ENCODE results near the gene PANK2.
"Not testable (repeated sequence)": the region's sequence is repeated elsewhere in the genome, so short reads cannot be mapped to it uniquely, and the experiment has no call there.

Gene PANK2

DNA sequence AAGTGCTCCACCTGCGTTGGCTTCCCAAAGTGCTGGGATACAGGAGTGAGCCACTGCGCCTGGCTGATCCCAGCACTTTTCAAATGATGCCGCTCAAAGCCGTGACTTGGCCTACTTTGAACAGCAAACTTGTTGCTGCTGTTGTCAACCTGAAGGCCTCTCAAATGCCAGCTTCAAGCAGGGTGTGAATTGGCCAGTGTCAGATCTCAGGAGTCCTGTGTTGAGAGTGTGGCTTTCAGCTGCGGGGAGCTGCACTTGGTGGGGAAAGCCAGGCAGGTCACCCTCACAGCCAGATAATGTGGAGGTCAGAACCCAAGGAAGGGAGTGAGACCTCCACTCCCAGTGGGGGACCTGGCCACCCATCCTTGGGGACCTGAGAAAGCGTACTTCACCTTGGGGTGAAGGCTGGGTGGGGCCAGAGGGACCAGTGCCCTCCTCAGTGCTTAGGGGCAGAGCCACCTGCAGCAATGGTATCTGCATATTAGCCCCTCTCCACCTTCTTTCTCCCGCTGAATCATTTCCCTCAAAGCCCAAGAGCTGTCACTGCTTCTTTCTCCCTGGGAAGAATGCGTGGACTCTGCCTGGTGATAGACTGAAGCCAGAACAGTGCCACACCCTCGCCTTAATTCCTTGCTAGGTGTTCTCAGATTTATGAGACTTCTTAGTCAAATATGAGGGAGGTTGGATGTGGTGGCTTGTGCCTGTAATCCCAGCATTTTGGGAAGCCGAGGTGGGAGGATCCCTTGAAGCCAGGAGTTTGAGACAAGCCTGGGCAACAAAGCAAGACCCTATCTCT is 19.1 kb upstream of the PANK2 start:
- no peak for DNase-seq (ENCODE audit: low read depth in 2 of 2)

DNA sequence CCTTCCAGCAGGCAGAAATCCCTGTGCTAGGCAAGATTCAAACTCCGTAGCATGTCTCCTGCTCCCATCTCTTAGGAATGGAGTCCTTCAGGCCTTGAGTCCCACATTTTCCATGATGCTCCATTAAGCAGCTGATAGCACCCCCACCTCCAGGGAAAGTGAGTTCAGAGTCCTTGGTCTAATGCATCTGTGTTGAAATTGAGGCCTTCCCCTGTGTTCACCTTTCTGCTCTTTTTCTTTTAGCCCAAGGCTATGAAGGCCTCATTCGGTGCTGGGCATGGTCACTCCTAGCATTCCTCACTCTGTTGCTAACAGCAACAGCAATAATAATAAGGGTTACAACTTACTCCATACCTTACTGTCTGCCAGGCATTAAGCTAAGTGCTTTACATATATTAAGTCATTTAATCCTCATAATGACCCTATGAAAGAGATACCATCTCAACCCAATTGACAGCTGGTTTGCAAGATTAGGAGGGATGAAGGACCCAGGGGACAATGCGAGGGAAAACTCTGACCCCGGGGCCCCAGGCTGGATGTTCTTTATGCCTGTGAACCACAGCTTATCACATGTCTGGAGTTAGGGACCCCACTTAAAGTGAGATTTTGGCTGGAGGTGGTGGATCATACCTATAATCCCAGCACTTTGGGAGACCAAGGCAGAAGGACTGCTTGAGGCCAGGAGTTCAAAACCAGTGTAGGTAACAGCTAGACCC is 17.5 kb upstream of the PANK2 start:
- no peak for DNase-seq (ENCODE audit: low read depth in 2 of 2)

DNA sequence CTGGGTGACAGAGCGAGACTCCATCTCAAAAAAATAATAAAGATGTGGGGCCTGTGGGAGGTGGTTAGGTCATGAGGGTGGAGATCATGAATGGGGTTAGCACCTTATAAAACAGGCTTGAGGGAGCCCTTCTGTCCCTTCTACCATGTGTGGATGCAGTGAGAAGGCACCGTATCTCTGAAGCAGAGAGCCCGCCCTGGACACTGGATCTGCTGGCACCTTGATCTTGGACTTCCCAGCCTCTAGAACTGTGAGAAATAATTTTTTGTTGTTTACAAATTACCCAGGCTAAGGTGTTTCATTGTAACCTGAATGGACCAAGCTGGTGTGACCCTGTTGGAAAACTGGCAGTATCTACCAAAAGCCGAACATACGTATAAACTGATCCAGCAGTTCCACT is 15.7 kb upstream of the PANK2 start:
- DNase-seq (ENCODE audit: low read depth in 2 of 2) = no peak

DNA sequence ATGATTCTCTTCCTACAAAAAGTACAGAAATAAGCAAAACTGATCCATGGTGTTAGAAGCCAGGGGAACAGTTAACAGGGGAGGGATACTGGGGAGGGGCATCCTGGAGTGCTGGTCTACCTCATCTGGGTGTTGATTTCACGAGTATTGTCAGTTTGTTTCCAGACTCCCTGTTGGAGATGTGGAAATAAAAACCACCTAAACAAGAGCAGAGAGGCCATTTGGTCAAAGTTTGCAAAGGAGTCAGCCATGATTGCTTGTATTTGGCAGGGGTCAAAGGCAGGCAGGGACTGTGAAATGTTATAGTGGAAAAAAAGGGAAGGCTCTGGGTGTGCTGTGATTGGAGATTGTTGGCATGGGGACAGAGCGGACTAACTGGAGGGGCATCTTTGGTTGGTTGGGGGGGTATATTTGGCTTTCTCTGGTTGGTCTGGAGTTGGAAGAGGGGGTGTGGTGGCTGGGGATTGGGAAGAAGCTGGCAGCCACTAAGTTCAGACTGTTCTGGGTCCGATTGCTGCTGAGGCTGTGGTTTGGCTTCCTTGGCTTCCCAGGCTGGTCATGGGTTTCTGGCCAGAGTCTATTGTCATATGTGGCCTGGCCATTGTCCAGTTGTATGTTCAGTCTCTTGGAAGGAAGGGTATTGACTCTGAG is 14.9 kb upstream of the PANK2 start:
- DNase-seq (ENCODE audit: low read depth in 2 of 2) = no peak

DNA sequence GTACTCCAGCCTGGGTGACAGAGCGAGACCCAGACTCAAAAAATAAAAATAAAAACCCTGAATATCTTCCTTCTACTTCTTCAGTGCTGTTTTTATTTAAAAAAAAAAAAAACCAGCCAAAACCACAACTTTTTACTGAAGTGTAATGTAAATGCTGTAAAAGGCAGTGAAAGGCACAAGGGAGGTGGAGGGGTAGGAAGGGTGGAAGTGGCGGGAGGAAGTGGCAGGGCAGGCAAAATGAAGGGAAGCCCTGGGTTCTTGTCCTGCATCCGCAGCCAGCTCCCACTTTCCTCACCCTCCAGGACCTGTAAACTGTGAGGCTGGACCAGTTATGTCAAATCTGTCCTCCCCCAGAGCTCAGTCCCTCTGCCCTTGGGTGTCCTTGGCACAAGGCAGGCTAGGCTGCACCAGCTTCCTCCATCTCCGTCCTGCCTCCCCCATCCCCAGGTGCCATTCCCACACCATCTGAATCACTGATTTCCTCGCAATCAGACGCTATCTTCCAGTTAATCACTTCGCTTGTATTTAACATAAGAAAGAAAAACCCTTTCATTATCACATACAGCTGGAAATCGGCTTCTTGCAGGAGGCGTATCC is 13.7 kb upstream of the PANK2 start:
- no peak for DNase-seq (ENCODE audit: low read depth in 2 of 2)

DNA sequence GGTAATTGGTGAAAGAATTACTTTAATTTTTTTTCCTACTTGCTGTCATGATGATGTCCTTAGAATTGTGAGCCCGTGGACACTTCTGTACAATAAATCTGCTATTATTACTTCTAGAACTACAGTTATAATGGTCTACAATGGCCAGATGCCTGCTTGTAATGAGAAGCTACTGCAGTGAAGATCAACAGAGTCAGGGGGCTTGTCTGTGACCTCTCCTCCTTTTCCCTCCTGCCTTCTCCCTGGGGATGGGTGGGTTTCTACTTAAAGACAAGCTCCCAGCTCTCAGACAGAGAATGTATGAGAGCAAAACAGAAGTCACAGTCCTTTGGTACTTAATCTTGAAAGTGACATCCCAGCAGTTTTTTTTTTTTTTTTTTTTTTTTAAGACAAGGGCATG is 13.2 kb upstream of the PANK2 start:
- no peak for DNase-seq (ENCODE audit: low read depth in 2 of 2)

DNA sequence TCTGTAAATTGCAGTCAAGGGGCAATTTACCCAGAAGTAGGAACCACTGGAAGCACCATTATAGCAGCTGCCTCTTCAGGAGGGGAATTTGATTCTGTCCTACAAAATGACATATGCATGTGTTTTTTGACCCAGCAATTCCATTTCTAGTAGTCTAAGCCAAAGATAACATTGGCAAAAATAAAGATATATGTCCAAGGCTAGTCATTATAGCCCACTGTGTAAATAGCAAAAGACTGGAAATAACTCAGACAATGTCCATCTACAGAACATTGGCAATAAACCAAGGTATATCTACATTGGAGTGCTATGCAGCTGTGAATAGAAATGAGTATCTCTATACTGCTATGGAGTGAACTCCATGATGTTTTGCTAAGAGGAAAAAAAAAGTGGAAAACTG is 12.5 kb upstream of the PANK2 start:
- no peak for DNase-seq (ENCODE audit: low read depth in 2 of 2)

GRCh38 chr20:3878921-3879274 is 10.3 kb upstream of the PANK2 start:
- not testable (repeated sequence) for DNase-seq (ENCODE audit: low read depth in 2 of 2)

- DNase-seq (ENCODE audit: low read depth in 2 of 2) = no peak
Measured at GRCh38 chr20:3885715-3886114, 3.5 kb upstream of the PANK2 start.

DNA sequence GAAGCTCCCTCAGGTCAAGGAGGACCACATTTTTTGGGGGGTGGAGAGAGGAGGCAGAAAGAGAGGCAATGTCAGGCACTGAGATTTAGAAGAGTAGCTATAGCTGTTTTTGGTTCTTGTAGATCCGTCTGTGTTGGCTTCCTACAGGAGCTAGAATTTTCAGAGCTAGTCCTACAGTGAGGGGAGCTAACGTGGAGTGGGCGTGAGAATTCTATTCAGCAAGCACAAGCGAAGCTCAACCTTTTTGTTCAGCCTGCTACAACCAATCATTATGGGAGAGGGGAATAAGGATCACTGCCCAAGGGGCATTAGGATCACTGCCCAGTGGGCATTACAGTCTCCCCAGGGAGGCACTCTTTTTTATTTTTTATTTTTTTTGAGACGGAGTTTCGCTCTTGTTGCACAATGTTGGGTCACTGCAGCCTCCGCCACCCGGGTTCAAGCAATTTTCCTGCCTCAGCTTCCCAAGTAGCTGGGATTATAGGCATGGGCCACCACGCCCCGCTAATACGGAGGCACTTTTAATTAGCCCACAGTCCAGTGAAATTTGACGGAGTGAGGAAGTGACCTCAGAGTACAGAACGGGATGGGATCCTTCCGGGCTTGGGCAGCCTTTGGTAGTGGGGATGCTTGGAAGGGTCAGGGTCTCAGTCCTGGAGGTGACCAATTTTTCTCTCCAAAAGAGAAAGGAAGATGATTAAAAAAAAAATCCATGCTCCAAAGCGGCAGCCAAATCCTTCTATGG is 1.1 kb upstream of the PANK2 start:
- DNase-seq (ENCODE audit: low read depth in 2 of 2) = no peak

DNA sequence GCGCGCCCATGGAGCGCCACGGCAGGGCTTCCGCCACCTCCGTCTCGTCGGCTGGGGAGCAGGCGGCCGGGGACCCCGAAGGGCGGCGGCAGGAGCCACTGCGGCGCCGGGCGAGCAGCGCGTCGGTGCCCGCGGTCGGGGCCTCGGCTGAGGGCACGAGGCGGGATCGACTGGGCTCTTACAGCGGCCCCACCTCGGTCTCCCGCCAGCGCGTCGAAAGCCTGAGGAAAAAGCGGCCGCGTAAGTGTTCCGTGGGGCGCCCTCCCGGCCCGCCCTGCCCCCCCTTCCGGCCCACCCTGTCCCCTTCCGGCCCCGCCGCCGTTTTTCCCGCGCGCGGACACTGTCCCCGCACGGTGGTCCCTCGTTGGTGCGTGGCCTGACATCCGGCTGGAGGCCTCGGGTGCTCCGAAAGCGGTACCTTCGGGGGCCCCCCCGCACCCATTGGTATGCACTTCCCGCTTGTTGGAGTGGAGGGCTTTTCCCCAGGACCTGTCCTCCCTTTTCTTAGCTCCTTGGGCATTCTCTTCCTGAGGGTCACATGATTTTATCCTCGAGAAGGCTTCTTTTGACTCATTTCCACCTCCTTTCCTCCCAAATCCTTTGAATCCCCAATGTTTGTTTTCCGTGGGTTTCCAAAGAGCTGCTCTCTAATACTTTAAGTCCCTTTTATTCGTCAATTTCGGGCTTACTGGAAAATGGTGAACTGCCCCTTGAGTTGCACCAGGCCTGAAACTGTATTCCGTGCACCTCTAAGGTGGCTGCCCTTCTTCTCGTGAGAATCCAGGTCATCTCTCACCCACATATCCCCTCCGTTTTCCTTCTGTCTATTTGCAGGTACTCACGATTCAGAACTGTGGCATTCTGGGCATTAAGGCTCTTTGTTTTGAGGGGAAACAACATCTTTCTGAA is 556 bp downstream of the PANK2 start:
- DNase-seq (ENCODE audit: low read depth in 2 of 2) = peak in 1 of 2 donors; percentile 25

- no peak for DNase-seq (ENCODE audit: low read depth in 2 of 2)
Measured at GRCh38 chr20:3890398-3890751, 1.2 kb downstream of the PANK2 start.

GRCh38 chr20:3890999-3891929 is 2.1 kb downstream of the PANK2 start:
- no peak for DNase-seq (ENCODE audit: low read depth in 2 of 2)

DNA sequence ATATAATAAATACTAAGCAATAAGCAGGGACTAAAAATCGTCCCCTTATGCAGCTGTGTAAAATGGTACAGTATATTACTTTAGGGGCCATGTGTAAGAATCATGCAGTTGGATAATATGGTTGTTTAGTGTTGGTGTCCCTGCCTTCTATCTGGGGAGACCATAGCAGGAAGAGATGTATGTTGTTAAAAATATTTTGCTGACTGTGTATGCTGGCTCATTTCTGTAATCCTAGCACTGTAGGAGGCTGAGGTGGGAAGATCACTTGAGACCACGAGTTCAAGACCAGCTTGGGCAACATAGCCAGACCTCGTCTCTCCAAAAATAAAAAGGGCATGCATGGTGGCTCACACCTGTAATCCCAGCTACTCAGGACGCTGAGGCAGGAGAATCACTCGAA is 5.6 kb downstream of the PANK2 start:
- DNase-seq (ENCODE audit: low read depth in 2 of 2) = no peak

DNA sequence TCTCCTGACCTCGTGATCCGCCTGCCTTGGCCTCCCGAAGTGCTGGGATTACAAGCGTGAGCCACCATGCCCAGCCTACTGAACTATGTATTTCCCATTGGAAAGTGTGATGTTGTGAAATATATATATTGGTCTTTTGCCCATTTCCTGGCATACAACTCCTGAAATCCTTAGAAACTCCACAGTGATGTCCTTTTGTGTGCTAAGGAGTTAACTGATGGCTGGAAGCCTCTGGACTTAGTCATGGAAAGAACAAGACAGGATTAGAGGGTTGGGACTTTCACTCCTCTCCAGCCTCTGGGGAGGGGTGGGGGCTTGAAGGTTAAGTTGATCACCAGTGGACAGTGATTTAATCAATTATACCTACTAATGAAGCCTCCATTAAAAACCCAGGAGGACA is 7.1 kb downstream of the PANK2 start:
- no peak for DNase-seq (ENCODE audit: low read depth in 2 of 2)

- no peak for DNase-seq (ENCODE audit: low read depth in 2 of 2)
Measured at GRCh38 chr20:3896853-3897583, 7.8 kb downstream of the PANK2 start.

GRCh38 chr20:3898181-3898580 is 9.0 kb downstream of the PANK2 start:
- DNase-seq (ENCODE audit: low read depth in 2 of 2) = not testable (repeated sequence)

DNA sequence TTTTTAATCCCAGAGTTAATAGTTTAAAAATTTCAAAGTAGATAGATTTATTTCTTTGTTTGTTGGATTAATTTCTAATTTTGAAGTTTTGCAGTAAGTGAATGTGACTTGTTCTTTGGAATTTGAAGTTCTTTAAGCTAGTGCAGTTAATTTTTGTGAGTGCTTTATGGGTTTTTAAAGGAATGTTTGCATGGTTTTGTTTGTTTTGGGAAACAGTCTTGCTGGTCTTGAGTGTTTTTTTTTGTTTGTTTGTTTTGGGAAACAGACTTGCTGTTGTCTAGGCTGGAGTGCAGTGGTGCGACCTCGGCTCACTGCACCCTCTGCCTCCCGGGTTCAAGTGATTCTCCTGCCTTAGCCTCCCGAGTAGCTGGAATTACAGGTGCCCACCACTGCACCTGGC is 9.5 kb downstream of the PANK2 start:
- DNase-seq (ENCODE audit: low read depth in 2 of 2) = no peak

- no peak for DNase-seq (ENCODE audit: low read depth in 2 of 2)
Measured at GRCh38 chr20:3900187-3900604, 11.0 kb downstream of the PANK2 start.
